ENCODE measurements around the gene CHDH. TPM values are rescaled to one million over a fixed set of nuclear protein-coding genes. Genes with fewer than 3 reads are reported as not detected.

CHDH gene
- total RNA-seq, 1 donor from 2014 or later, result 17.7 TPM

- no peak overlapping the region for H3K27ac Mint-ChIP-seq
- no peaks in the 10 kb centered on the region for H3K9me3 Mint-ChIP-seq (ENCODE audit: low read depth)
- H3K4me1 Mint-ChIP-seq (ENCODE audit: low read depth), result no peaks in the 10 kb centered on the region
These were observed 4.7 kb upstream of the CHDH start for GRCh38 chr3:53850895-53851294.

GRCh38 chr3:53849916-53850315 lies 3.7 kb upstream of the CHDH start:
- no peak overlapping the region for H3K4me3 Mint-ChIP-seq (ENCODE audit: low read depth)
- H3K9me3 Mint-ChIP-seq (ENCODE audit: low read depth), result no peaks in the 10 kb centered on the region
- no peak for DNase-seq (ENCODE audit: low spot score, unreplicated experiment)
- no peak for TF ChIP-seq CTCF (IDR thresholded peaks at IDR 0.05; ENCODE audit: unreplicated experiment)
- H3K27me3 Mint-ChIP-seq, result peaks cover 9% of the 10 kb centered on the region
- peaks cover 4% of the 10 kb centered on the region for H3K4me1 Mint-ChIP-seq (ENCODE audit: low read depth)
- H3K27ac Mint-ChIP-seq, result no peak overlapping the region
- H3K36me3 Mint-ChIP-seq (ENCODE audit: insufficient read depth), result peaks cover 2% of the 10 kb centered on the region

More at GRCh38 chr3:53850895-53851294, 4.7 kb upstream of the CHDH start:
- TF ChIP-seq CTCF (IDR thresholded peaks at IDR 0.05; ENCODE audit: unreplicated experiment), result no peak
- Mint-ChIP-seq H3K4me3 (ENCODE audit: low read depth) (no peak overlapping the region), H3K36me3 (ENCODE audit: insufficient read depth) (peaks cover 2% of the 10 kb centered on the region), H3K27me3 (peaks cover 9% of the 10 kb centered on the region)
- no peak for DNase-seq (ENCODE audit: low spot score, unreplicated experiment)

- TF ChIP-seq CTCF (IDR thresholded peaks at IDR 0.05; ENCODE audit: unreplicated experiment), result no peak
- peaks cover 31% of the 10 kb centered on the region for H3K4me1 Mint-ChIP-seq (ENCODE audit: low read depth)
- H3K27me3 Mint-ChIP-seq, result peaks cover 9% of the 10 kb centered on the region
- H3K4me3 Mint-ChIP-seq (ENCODE audit: low read depth), result peak overlapping the region; percentile 75
- H3K36me3 Mint-ChIP-seq (ENCODE audit: insufficient read depth), result peaks cover 2% of the 10 kb centered on the region
- H3K9me3 Mint-ChIP-seq (ENCODE audit: low read depth), result no peaks in the 10 kb centered on the region
- DNase-seq (ENCODE audit: low spot score, unreplicated experiment), result no peak
- peak overlapping the region; percentile 48 for H3K27ac Mint-ChIP-seq
These were observed 584 bp upstream of the CHDH start for GRCh38 chr3:53846851-53847155.

GRCh38 chr3:53845881-53846133 lies 412 bp downstream of the CHDH start:
- Mint-ChIP-seq H3K4me1 (ENCODE audit: low read depth) (peaks cover 33% of the 10 kb centered on the region), H3K36me3 (ENCODE audit: insufficient read depth) (no peaks in the 10 kb centered on the region), H3K27ac (peak overlapping the region; percentile 88), H3K4me3 (ENCODE audit: low read depth) (peak overlapping the region; percentile 76), H3K27me3 (peaks cover 9% of the 10 kb centered on the region), H3K9me3 (ENCODE audit: low read depth) (no peaks in the 10 kb centered on the region)
- TF ChIP-seq CTCF (IDR thresholded peaks at IDR 0.05; ENCODE audit: unreplicated experiment), result peak; percentile 11
- peak; percentile 26 for DNase-seq (ENCODE audit: low spot score, unreplicated experiment)

GRCh38 chr3:53845103-53845880 lies 927 bp downstream of the CHDH start:
- peak overlapping the region; percentile 88 for H3K27ac Mint-ChIP-seq
- no peaks in the 10 kb centered on the region for H3K36me3 Mint-ChIP-seq (ENCODE audit: insufficient read depth)
- H3K4me1 Mint-ChIP-seq (ENCODE audit: low read depth), result peaks cover 33% of the 10 kb centered on the region
- H3K27me3 Mint-ChIP-seq, result peaks cover 9% of the 10 kb centered on the region
- no peaks in the 10 kb centered on the region for H3K9me3 Mint-ChIP-seq (ENCODE audit: low read depth)
- H3K4me3 Mint-ChIP-seq (ENCODE audit: low read depth), result peak overlapping the region; percentile 76
- no peak for DNase-seq (ENCODE audit: low spot score, unreplicated experiment)
- peak; percentile 47 for TF ChIP-seq CTCF (IDR thresholded peaks at IDR 0.05; ENCODE audit: unreplicated experiment)

Measured in progenitor cell of endocrine pancreas (in vitro differentiated cells).